HCEC 1CT (cell line): ENCODE results near the gene TMEM250.

Experiments
- DNase-seq: peaks from one replicate; pipeline ENCODE4 v3.0.0-alpha.2; 2017

TMEM250 gene

DNA sequence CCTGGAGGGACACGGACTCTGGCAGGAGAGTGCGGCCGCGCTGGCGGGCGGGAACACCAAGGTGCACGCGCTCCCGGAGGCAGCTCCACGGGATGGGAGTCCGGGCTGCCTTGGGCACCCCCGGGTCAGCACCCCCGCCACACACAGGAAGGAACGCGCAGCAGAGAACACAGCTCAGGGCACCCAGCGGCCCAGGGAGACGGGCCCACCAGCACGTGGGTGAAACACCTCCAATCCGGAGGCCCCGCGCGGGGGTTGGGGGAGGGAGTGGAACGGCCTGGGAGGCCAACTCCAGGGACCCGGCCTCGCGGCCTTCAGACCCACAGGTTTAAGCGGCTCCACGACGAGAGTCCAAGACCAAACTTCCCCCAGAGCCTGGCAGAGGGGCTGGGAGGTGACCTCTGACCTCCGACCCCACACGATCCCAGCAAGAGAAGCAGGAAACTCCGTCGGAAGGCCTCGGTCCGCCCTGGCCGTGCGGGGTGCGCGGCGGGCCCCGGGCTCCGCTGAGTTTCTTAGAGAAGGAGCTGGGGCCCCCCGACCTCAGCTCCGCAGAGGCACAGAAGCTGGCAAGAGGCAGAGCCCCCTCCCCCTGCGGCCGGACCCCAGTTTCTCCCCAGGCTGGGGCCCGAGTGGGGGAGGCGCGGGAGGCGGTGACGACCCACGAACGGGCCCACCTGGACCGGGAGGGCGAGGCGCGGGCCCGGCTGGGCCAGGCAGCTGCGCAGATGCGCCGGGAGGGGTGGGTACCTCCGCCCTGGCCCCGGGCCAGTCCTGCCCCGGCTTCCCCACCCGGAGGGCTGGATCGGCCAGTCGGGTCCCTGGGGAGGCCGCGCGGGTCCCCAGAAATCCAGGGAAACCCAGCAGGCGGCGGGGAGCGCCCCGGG lies 24.4 kb downstream of the TMEM250 start:
- peak; percentile 21 for DNase-seq

DNA sequence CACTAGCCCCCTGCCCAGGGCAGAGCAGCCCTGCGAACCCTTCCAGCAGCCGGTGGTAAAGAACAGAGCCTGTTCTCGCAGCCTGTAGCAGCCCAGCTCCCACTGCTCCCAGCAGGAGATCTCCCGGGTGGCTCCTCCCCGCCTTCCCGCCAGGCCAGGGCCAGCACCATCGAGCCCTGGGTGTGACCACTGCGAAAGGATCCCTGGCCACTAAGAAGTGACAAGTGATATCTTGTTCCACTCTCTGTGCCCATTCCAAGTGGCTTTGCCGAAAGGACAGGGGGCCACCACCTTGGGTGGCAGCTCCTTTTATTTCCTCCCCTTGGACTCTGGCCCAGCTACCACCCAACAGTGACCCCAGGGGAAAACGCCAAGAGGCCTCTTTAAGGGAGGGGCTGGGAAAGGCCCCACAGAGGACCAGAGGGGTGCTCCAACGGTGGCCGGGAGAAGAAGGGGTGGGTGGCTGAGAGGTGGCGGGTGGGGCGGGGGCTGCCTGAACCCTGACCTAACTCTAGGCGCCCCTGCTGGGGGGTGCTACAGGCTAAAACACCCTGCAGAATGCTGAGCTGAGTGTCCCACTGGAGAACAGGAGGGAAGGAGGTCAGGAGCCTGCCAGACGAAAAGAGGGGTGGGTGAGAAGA lies 25.2 kb downstream of the TMEM250 start:
- DNase-seq = no peak

DNA sequence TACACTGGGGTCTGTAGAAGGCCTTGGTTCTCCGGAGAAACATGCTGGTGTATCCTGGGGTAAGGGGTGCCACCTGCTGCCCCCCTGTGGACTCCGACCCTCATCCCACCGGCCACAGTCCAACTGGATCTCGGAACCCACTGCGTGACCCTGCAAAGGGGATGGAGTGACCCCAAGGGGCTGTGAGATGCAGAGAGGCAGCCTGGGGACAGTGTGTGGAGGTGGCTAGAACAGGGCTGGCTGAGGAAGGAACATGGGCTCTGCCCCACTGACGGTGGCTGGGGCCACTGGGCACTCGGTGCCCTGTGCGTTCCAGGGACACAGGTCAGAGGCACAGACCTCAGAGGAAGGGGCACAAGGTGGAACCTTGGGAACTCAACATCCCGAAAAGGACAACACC lies 25.9 kb downstream of the TMEM250 start:
- no peak for DNase-seq

DNA sequence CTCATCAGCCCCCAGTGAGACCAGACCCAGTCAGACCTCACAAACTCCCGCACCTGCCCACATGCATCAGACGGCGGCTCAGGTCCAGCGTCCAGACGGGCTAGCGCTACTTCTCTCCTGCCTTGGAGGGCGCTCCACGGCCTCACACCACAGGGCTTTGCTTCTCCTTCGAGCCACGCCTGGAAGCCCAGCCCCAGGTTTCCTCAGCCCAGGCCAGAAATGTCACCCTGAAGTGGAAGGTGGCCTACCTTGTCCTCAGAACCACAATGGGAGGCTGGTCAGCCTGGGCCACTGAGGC lies 26.4 kb downstream of the TMEM250 start:
- DNase-seq = no peak

DNA sequence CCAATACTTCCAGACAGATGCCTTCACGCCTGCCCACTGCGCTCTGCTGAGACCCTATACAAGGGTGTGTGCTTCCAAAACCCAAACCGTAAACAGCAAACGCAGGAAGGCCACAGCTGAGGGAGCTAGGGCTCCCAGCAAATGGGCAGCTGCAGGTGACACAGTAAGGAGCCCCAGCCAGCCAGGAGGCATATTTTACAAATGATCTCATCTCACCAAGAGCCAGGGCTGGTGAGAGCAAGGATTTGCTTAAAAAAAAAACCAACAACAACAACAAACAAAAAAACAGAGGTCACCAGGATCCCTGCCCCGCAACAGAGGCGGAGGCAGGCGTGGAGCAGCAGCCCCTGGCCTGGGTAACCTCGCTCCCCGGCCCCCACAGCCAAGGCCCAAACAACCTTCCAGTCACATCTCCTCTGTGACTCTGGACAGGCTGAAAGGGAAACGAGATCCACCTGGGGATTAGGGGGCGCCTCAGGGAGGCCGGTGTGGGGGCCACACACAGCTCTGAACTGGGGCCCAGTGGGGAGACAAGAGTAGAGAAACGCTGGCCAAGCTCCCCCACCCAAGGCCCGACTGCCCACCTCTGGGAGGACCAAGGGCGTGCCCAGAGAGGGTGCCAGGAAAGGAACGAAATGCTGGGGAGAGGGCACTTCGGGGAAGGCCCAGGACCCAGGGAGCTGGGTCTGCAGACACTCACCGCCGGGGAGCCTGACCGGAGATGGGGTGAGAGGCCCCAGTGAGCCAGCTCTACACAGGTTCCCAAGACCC lies 26.9 kb downstream of the TMEM250 start:
- DNase-seq = no peak

DNA sequence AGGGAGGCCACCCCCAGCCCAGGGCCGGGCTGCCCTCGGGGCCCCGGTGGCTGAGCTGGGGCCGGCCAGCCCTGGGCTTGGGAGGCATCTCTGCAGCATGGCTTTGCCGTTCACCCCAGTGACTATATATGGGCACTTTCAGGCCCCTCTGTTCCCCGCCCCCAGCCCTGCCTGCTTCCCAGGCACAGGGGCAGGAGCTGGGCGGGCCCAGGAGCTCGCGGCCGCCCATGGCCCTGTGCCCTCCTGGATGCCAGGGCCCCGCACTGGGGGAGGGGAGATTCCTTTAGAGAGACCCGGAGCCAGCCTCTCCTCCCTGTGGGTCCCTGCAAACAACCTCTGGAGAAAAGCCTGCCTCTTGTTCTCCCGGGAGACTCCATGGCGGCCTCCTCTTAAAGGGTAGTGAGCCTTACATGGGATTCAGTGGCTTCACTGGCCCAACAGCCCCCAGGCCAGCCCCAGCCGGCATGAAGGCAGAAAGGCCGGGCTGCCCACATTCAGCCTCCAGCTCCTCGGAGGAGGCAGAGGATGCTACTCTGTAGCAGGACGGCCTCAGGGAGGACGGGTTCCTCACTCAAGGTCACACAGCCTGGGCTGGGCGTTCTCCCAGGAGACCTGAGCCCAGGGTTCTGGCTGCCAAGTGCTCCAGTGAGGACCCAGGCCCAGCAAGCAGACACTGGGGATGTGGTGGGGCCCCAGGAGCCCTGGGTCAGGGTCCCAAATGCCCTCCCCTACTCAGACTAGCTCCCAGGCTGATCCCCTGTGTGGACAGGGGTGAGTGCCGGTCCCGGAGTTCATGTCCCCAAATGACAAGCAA lies 27.7 kb downstream of the TMEM250 start:
- DNase-seq = no peak

DNA sequence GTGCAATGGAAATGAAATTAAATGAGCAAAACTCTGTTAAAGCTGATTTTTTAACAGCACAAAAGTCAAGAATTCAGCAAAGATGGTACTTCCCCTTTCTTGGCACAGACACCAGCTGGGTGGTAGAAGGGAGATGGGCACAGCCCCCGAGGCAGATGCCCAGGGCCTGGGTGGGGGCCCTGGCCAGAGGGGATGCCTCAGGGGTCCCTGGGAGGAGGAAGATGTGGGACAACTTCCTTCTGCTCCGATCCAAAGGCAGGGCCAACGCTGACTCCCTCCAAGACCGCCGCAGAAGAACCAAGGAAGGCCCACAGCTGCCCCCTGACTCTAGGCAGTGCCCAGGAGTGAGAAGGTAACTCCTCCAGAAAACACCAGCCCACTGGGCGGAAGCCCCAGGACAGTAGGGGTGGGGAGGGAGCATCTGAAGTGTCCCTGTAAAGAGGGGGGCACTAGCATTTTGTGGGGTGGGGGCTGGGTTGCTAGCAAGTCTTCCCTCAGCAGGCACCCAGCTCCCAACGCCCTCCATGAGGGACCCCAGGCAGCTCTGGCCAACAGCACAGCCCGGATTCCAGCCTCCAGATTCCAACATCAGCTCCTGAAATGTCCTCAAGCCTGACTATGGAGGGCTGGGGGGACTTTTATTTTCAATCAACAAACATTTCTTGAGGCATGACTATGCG lies 28.5 kb downstream of the TMEM250 start:
- no peak for DNase-seq

DNA sequence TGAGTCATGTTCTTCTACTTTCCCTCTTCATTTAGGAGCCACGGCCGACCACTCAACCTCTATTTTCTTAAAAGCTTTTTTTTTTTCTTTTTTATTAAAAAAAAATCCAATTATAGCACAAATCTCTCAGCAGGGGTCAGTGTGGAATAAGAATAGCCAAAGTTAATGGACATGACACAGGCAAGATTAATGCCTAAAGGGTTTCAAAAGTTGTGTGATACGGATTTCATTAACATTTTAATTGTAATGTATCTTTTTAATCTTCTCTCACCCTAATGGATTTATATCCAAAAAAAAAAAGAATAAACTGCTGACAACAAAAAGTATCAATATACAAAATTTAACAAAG lies 29.0 kb downstream of the TMEM250 start:
- DNase-seq = peak; percentile 47

DNA sequence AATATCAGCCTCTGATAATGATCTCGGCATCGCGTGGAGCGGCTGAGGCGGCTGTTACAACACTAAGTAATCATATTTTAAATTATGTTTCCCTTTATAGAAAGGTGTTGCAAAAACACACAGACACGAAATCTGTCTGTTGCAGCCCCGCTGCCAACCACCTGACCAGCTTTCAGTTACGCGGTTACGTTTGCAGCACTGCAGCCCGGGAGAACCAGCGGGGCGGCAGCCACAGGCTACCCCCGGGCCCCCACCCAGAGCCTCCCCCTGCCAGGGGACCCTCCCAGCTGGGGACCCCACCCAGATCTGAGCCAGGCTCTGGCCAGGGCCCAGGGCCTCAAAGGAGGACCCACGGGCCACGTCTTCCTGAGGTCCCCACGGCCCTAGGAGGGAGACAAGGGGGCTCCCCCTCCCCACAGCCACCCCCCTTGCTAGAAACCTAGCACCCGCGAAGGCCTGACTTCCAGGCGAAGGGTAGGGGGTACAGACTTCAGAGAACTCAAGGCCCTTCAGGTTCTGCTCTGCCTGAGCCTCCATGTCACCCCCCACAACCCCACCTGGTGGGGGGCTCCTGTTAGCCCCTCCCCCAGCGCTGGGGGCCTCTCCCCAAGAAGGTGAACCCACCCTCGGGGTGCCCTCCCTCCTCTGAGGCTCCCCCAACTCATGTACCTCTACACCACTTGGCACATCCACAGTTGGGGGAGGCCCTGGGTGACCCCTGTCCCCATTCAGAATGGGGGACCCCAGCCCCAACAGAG lies 29.6 kb downstream of the TMEM250 start:
- no peak for DNase-seq

DNA sequence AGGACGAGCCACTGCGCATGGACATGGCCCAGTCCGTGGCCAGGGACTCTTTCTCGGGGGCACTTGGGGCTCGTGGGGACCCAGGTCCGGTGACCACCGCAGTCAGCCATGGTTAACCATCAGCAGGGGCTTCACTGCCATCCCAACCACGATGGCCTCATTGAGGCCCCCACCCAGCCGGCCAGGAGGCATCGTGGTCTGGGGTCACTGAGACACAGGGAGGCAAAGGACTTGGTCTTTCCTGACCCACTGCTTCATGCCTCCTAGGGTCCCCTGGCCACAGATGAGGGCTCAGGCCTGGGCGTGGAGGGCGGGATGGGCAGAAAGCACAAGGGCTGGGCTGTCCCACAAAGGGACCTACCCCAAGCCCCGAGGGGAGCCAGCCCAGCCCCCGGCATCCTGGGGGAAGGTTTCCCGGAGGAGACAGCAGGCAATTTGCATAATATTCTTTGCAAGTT lies 30.2 kb downstream of the TMEM250 start:
- DNase-seq = no peak

DNA sequence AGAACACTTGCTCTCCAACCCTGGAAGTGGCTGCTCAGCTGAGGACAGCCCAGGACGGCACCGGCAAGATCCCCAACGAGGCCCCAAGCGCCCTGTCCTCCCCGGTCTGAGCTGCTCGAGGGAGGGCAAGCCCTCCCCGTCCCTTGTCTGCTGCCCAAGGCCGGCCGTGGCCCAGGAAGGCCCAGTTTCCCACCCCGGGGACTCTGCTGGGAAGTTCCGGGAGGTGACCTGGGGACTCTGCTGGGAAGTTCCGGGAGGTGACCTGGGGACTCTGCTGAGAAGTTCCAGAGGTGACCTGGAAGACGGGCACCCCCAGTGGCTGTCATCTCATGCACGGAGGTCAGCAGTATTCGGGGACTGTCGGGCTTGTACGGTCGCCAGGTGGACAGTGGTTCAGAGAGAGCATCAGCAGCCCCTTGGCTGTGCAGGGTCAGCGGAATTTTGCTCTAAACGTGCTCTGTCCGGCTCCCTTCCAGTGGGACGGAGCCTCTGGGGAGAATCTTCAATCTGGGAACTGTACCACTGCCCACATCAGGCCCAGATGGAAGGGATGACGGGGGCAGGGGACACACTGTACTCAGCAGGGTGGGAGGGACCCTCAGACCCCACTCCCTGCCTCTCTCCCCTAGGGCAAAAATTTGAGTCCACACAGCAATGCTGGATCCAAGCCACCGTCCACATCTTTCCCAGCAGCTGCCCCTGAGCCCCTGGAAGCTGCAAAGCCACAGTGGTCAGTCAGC lies 30.8 kb downstream of the TMEM250 start:
- DNase-seq = no peak

DNA sequence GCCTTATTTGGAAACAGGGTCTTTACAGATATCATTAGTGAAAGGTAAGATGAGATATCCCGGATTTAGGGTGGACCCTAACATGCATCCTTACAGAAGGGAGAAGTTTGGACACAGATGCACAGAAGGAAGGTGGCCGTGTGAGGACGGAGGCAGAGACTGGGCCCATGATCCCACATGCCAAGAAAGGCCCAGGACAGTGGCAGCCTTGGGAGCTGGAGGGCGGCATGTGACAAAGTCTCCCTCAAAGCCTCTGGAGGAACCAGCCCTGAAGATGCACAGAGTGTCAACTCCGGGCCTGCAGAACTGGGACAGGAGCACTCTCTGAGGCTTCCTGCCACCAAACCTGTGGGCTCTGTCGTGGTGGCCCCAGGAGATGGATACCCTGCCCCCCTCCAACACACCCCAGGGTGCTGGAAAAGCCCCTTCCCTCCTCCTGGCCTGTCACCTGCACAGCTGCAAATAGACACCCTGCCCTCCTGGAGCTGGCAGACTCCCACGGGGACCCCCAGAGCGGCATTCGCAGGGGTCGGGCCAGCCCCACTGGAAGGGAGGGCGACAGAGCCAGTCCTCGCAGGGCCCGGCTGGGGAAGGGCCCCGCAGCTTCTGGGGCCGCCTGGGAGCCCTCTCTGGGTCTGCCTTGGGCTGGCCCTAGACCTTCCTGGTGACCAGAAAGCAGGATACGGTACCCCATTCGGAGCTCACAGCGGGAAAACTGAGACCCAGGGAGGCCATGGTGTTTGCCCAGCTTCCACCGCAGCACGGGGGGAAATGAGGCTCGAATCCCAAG lies 31.5 kb downstream of the TMEM250 start:
- DNase-seq = no peak

DNA sequence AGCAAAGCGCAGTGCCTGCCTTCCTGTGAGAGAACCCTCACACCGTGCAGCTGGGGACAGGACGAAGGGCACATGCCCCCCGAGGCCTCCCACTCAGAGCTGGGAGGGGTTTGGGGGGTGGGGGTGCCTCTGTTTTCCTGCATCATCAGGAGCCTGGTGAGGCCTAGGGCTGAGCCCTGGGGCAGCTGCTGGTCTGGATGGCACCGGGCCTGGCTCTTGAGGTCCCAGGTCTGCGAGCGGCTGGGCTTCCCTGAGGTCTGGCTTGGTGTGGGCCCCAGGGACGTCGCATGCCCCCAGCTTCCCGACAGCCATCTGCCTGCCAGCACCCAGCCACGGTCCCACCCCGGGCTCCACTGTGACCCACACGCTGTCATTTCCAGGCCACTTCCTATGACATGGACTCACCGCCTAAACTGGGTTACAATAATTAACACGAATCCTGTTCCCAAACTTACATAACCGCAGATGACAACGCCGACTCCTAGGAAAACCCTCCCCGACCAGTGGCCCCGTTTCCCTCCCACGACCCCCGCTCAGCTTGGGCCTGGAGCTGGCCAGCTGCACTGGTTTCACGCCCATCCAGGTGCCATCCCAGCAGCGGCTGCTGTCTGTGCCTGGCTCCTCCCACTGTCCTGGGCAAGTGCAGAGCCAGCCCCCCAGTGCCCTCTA lies 32.3 kb downstream of the TMEM250 start:
- no peak for DNase-seq

DNA sequence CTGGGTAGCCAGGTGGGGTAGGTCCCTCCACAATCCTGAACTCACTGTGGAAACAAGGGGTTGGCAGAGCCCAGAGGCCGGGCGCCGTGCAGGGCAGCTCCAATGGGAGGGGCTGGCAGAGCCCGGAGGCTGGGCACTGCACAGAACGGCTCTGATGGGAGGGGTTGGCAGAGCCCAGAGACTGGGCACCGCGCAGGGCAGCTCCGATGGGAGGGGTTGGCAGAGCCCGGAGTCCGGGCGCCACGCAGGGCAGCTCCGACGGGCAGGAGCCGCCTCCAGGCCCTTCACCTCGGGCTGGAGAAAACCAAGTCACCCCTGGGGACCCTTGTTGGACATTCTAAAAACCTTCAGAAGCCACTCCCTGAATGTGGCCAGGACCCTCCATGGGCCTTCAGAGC lies 32.9 kb downstream of the TMEM250 start:
- no peak for DNase-seq

DNA sequence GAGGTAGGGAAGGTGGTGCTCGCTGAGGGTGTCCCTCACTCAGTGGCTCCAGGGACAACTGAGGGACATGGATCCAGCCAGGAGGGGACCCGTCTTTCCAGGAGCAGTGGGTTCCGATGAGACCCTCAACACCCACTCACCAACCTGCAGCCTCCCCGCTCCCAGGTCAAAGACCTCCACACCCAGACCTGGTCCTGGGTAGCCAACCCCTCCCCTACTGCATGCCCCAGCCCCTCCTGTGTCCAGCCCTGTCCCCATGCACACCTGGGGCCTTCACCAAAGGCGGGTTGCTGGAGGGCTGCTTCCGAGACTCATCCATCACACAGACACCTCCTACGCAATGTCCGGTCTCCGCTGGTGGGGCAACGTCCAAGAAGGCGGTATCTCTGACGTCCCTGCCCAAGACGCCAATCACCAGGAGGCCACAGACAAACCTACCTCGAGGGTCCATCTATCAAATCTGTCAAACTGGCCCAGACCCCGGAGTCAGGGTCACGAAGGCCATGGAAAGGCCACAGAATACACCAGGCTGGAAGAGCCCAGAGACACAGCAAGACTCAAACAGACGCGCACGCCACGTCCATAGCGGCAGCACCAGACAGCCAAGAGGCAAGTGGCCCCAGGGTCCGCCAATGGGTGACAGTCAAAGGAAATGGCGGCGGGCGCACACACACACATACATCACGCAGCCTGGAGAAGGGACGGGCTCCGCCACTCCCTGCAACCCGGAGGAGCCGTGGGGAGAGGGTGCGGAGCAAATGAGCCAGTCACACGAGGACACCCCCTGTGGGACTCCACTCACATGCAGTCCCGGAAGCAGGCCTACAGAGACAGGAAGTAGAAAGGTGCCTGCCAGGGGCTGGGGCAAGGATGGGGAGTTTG lies 34.4 kb downstream of the TMEM250 start:
- no peak for DNase-seq

DNA sequence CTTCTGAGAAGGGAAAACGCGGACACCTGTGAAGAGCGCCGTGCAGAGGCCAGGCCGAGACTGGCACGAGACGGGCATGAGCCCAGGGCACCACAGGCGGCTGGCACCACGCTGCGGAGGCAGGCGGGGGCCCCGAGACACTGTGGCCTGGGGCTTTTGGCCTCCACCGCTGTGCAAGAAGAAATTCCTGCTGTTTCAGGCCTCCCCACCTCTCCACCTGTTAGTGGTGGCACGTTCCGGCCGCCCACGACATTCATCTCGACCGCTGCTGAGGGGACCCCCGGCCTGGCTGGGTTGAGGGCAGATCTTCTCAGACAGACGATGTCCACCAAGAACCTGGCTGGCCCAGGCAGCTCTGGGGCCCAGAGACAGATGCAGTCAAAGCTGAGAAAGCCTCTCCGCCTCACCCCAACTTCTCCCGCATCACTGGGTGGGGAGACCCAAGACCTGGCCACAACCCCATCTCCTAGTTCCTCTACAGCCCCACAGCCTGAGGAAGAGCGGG lies 35.1 kb downstream of the TMEM250 start:
- no peak for DNase-seq

DNA sequence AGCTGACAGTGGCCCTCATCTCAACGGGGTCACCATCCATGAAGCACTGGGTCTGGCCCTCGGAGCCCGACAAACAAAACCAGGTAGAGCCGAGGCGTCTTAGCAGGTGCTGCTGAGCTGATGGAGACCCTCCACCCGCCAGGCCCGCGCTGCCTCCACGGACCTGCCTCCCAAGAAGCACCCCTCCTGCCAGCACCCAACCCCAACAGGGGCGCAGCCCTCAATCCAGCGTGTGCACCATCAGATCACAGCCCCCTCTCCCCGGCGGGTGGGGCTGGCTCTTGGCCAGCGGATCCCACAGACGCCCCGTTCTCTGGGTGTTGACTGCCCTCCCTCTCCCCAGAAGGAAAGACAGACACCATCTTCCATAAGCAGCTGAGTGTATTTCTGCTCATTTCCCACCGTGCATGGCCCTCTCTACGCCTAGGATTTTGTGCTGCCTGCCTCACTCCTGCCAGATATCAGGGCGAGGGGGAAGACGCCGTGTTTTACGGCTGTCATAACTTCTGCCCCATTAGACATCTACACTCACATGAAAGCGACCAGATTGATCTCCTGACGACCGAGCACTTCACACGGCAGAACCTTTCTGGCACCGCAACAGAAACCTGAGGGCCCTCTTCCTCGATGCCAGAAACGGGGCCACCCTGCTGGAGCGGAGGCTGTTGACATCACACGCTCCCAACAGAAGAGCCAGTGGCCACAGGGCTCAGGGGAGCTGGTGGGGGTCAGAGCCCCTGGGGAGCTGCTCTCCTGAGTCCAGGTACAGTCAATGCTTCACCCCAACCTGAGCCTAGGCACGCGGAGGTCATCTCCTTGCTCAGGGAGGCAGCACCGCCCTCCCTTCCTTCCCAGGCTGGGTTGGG lies 35.9 kb downstream of the TMEM250 start:
- DNase-seq = no peak
